NT2/D1 (cell line): ENCODE measurements around the gene FZD10.

Source experiments
- YY1 ChIP-seq: IDR thresholded peaks from 2 replicates; pipeline ENCODE4 v1.6.1; 2011; ENCODE audit not compliant: insufficient read length, insufficient read depth
- ZNF274 ChIP-seq: IDR thresholded peaks from 2 replicates; pipeline ENCODE4 v1.6.1; 2011; ENCODE audit warnings: mild to moderate bottlenecking, low read depth, low read length

GRCh38 chr12:130133851-130134562, 28.3 kb upstream of the FZD10 start:
- TF ChIP-seq ZNF274 (no peak), YY1 (no peak)
